ENCODE results near the gene LRRC71.

LRRC71 gene

DNA sequence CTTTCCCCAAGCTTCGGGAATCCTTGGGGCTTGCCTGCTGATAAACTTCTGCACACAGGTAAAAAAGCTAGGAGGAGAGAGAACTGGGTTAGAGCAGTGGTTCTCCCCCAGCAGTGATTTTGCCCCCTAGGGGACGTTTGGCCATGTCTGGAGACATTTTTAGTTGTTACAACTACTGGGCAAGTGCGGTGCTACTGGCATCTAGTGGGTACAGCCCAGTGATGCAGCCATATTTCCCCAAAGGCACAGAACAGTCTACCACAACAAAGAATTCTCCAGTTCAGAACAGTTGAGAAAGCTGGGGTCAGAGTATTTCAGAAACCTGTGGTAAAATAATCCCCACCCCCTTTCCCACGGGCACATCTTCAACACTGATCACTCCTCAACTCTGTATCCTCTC, 41.3 kb downstream of the LRRC71 start:
- Histone ChIP-seq H3K9me3 (ENCODE audit: insufficient read depth, low read length, severe bottlenecking) (no peaks in the 10 kb centered on the region), H3K9ac (ENCODE audit: low read depth, low read length) (no peak overlapping the region), H3K4me3 (ENCODE audit: low read depth in 1 of 2, low read length in 2 of 2) (no peak overlapping the region), H4K20me1 (ENCODE audit: insufficient read depth, low read length) (no peaks in the 10 kb centered on the region), H3K4me2 (ENCODE audit: insufficient read depth, low read length) (no peak overlapping the region), H3K27ac (ENCODE audit: low read length) (no peak overlapping the region), H2AFZ (ENCODE audit: low read depth, low read length) (no peak overlapping the region), H3K36me3 (ENCODE audit: insufficient read depth, low read length) (no peaks in the 10 kb centered on the region), H3K27me3 (ENCODE audit: insufficient read depth, low read length, poor library complexity) (peaks cover 29% of the 10 kb centered on the region), H3K79me2 (ENCODE audit: insufficient read depth, low read length) (no peaks in the 10 kb centered on the region), H3K4me1 (ENCODE audit: insufficient read depth, low read length) (peaks cover 20% of the 10 kb centered on the region)
- DNase-seq, result peak; percentile 57
- TF ChIP-seq, protein P1, sequence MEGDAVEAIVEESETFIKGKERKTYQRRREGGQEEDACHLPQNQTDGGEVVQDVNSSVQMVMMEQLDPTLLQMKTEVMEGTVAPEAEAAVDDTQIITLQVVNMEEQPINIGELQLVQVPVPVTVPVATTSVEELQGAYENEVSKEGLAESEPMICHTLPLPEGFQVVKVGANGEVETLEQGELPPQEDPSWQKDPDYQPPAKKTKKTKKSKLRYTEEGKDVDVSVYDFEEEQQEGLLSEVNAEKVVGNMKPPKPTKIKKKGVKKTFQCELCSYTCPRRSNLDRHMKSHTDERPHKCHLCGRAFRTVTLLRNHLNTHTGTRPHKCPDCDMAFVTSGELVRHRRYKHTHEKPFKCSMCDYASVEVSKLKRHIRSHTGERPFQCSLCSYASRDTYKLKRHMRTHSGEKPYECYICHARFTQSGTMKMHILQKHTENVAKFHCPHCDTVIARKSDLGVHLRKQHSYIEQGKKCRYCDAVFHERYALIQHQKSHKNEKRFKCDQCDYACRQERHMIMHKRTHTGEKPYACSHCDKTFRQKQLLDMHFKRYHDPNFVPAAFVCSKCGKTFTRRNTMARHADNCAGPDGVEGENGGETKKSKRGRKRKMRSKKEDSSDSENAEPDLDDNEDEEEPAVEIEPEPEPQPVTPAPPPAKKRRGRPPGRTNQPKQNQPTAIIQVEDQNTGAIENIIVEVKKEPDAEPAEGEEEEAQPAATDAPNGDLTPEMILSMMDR (IDR thresholded peaks at IDR 0.05; ENCODE audit: borderline replicate concordance, extremely low read depth, low read length, poor library complexity, severe bottlenecking), result peak; percentile 61
- TF ChIP-seq EZH2 (IDR thresholded peaks at IDR 0.05; ENCODE audit: borderline replicate concordance, low read depth, low read length, severe bottlenecking), result no peak
- ATAC-seq (ENCODE audit: insufficient read depth, low read depth), result peak; percentile 82

DNA sequence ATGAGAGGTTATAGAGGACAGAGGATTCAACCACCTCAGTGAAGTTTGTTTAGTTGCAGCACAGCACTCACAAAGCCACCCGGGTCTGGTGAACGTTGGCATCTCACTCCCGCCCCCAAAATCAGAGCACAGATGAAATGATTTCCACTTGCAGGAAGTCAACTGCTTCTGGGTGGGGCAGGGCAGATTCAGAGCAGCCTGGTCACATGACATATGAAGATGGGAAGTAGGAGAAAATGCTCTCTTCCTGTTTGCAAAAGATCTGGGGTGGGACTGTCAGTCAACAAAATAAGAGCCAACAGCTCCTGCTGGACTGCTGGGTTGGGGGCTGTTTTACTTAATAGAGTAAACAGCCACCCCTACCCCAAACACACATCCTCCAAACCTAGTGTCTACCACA, 43.2 kb downstream of the LRRC71 start:
- H3K27ac ChIP-seq (ENCODE audit: low read length), result 0 out of 2 replicates have a peak overlapping the region, but pooled peaks have one; percentile 11
- ATAC-seq (ENCODE audit: insufficient read depth, low read depth) (peak; percentile 78), DNase-seq (peak; percentile 59)
- H4K20me1 ChIP-seq (ENCODE audit: insufficient read depth, low read length), result no peaks in the 10 kb centered on the region
- no peak overlapping the region for H3K9ac ChIP-seq (ENCODE audit: low read depth, low read length)
- H3K4me1 ChIP-seq (ENCODE audit: insufficient read depth, low read length), result peaks cover 20% of the 10 kb centered on the region
- no peaks in the 10 kb centered on the region for H3K9me3 ChIP-seq (ENCODE audit: insufficient read depth, low read length, severe bottlenecking)
- peak overlapping the region; percentile 48 for H2AFZ ChIP-seq (ENCODE audit: low read depth, low read length)
- H3K4me3 ChIP-seq (ENCODE audit: low read depth in 1 of 2, low read length in 2 of 2), result no peak overlapping the region; a peak in 1 of 4 replicates
- peaks cover 31% of the 10 kb centered on the region for H3K27me3 ChIP-seq (ENCODE audit: insufficient read depth, low read length, poor library complexity)
- H3K79me2 ChIP-seq (ENCODE audit: insufficient read depth, low read length), result no peaks in the 10 kb centered on the region
- TF ChIP-seq, protein P1 (IDR thresholded peaks at IDR 0.05; ENCODE audit: borderline replicate concordance, extremely low read depth, low read length, poor library complexity, severe bottlenecking), result no peak
- TF ChIP-seq EZH2 (IDR thresholded peaks at IDR 0.05; ENCODE audit: borderline replicate concordance, low read depth, low read length, severe bottlenecking), result no peak
- H3K4me2 ChIP-seq (ENCODE audit: insufficient read depth, low read length), result peak overlapping the region; percentile 39; the same call in 1 of the 2 replicates
- H3K36me3 ChIP-seq (ENCODE audit: insufficient read depth, low read length), result no peaks in the 10 kb centered on the region

DNA sequence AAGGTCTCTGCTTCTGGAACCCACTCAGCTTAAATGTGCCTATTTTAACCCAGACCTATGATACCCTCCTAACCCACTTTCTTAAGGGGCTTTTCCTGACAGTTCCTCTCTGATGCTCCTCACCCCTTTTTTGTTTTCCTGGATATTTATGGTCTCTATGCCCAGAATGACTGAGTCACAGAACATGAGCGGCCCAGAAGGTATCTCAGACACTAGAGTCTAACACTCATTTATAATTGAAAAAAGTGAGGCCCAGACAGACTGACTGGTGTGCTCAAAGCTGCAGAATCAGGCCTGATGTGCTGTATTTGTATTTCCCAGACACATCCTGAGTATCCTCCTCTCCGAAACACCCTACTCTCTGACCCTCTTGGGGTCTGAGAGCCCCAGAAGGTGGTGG, 44.0 kb downstream of the LRRC71 start:
- no peak overlapping the region for H3K27ac ChIP-seq (ENCODE audit: low read length)
- no peak overlapping the region for H3K4me2 ChIP-seq (ENCODE audit: insufficient read depth, low read length)
- H3K27me3 ChIP-seq (ENCODE audit: insufficient read depth, low read length, poor library complexity), result peaks cover 31% of the 10 kb centered on the region
- H4K20me1 ChIP-seq (ENCODE audit: insufficient read depth, low read length), result no peaks in the 10 kb centered on the region
- no peak overlapping the region for H2AFZ ChIP-seq (ENCODE audit: low read depth, low read length)
- H3K9me3 ChIP-seq (ENCODE audit: insufficient read depth, low read length, severe bottlenecking), result no peaks in the 10 kb centered on the region
- no peaks in the 10 kb centered on the region for H3K79me2 ChIP-seq (ENCODE audit: insufficient read depth, low read length)
- H3K4me3 ChIP-seq (ENCODE audit: low read depth in 1 of 2, low read length in 2 of 2), result no peak overlapping the region
- TF ChIP-seq, protein P1 (IDR thresholded peaks at IDR 0.05; ENCODE audit: borderline replicate concordance, extremely low read depth, low read length, poor library complexity, severe bottlenecking), result no peak
- TF ChIP-seq EZH2 (IDR thresholded peaks at IDR 0.05; ENCODE audit: borderline replicate concordance, low read depth, low read length, severe bottlenecking), result no peak
- DNase-seq, result no peak
- H3K4me1 ChIP-seq (ENCODE audit: insufficient read depth, low read length), result peaks cover 20% of the 10 kb centered on the region
- ATAC-seq (ENCODE audit: insufficient read depth, low read depth), result no peak
- H3K36me3 ChIP-seq (ENCODE audit: insufficient read depth, low read length), result no peaks in the 10 kb centered on the region
- no peak overlapping the region for H3K9ac ChIP-seq (ENCODE audit: low read depth, low read length)

DNA sequence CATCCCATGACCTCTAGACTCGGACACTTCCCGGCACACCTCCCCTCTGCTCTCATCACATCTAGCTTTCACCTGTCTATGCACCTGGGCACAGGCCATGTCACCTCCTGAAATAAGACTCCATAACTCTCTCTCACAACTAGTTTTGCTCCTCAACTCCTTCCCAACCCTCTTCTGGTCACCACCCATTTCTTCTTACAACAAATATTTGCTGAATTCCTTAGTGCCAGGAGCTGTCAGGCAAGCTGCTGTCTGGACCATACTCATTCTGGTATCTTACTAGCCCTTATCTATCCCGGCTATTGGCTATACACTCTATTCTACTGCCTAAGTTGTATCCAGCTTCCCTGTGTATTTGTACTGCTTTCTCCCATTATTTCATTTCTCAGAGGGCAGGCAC, 49.1 kb downstream of the LRRC71 start:
- TF ChIP-seq, protein P1 (IDR thresholded peaks at IDR 0.05; ENCODE audit: borderline replicate concordance, extremely low read depth, low read length, poor library complexity, severe bottlenecking), result no peak
- TF ChIP-seq EZH2 (IDR thresholded peaks at IDR 0.05; ENCODE audit: borderline replicate concordance, low read depth, low read length, severe bottlenecking), result no peak
- Histone ChIP-seq H3K79me2 (ENCODE audit: insufficient read depth, low read length) (no peaks in the 10 kb centered on the region), H2AFZ (ENCODE audit: low read depth, low read length) (no peak overlapping the region), H3K4me1 (ENCODE audit: insufficient read depth, low read length) (no peaks in the 10 kb centered on the region), H3K9ac (ENCODE audit: low read depth, low read length) (no peak overlapping the region), H3K9me3 (ENCODE audit: insufficient read depth, low read length, severe bottlenecking) (no peaks in the 10 kb centered on the region), H3K27me3 (ENCODE audit: insufficient read depth, low read length, poor library complexity) (peaks cover 39% of the 10 kb centered on the region), H3K4me2 (ENCODE audit: insufficient read depth, low read length) (no peak overlapping the region), H3K27ac (ENCODE audit: low read length) (no peak overlapping the region), H4K20me1 (ENCODE audit: insufficient read depth, low read length) (no peaks in the 10 kb centered on the region), H3K36me3 (ENCODE audit: insufficient read depth, low read length) (no peaks in the 10 kb centered on the region), H3K4me3 (ENCODE audit: low read depth in 1 of 2, low read length in 2 of 2) (no peak overlapping the region)
- no peak for DNase-seq
- ATAC-seq (ENCODE audit: insufficient read depth, low read depth), result no peak
